WTC11 (cell line): ENCODE results near the gene TCF12. TPM values are rescaled to one million over a fixed set of nuclear protein-coding genes. Genes with fewer than 3 reads are reported as not detected.

Source experiments
- ATAC-seq: fragments of 200-7000 bp; cut with Tn5 transposase; 2 replicates; pipeline ENCODE4 v1.10.0; 2021; ENCODE audit warnings: mild to moderate bottlenecking, moderate library complexity
- CTCF ChIA-PET: fragments of 300-600 bp; sonication (Branson Sonifier 250); formaldehyde crosslinking; loops from one replicate; lab custom pipeline; 2021; ENCODE audit warnings: antibody characterized with exemption; lab: Charles Lee
- POLR2A ChIA-PET: fragments of 350-600 bp; sonication (Branson Sonifier 250); formaldehyde crosslinking; loops from one replicate; lab custom pipeline; 2021; ENCODE audit warnings: antibody characterized with exemption; lab: Charles Lee
- DNase-seq: peaks from one replicate; pipeline ENCODE4 v3.0.0; 2021; ENCODE audit warnings: low spot score
- H3K27ac Mint-ChIP-seq: 2 replicates; pipeline ENCODE4 v1.8.0; 2021; ENCODE audit warnings: mixed read lengths
- H3K27me3 Mint-ChIP-seq: 2 replicates; pipeline ENCODE4 v1.8.0; 2021; ENCODE audit warnings: low read depth, mild to moderate bottlenecking, moderate library complexity, mixed read lengths
- H3K36me3 Mint-ChIP-seq: 2 replicates; pipeline ENCODE4 v1.8.0; 2021; ENCODE audit warnings: mixed read lengths
- H3K4me1 Mint-ChIP-seq: 2 replicates; pipeline ENCODE4 v1.8.0; 2022; ENCODE audit warnings: mixed read lengths
- H3K4me3 Mint-ChIP-seq: 2 replicates; pipeline ENCODE4 v1.8.0; 2021; ENCODE audit warnings: mild to moderate bottlenecking, moderate library complexity, mixed read lengths
- H3K9me3 Mint-ChIP-seq: 2 replicates; pipeline ENCODE4 v1.8.0; 2021; ENCODE audit warnings: mixed read lengths
- CREB1 ChIP-seq: sonication (generic); formaldehyde crosslinking; IDR thresholded peaks from 2 replicates; pipeline ENCODE4 v1.8.0; 2023; ENCODE audit warnings: mild to moderate bottlenecking, missing genetic modification reagents
- FOXK1 ChIP-seq: sonication (generic); formaldehyde crosslinking; IDR thresholded peaks from 2 replicates; pipeline ENCODE4 v1.8.0; 2022; ENCODE audit warnings: mild to moderate bottlenecking, moderate library complexity, missing genetic modification reagents
- HMGA2 ChIP-seq: fragments of 250-450 bp; sonication (Bioruptor Pico); IDR thresholded peaks from 2 replicates; pipeline ENCODE4 v1.4.0; 2021; ENCODE audit warnings: mild to moderate bottlenecking, moderate library complexity
- IRF2 ChIP-seq: sonication (generic); formaldehyde crosslinking; IDR thresholded peaks from 2 replicates; pipeline ENCODE4 v1.8.0; 2022; ENCODE audit warnings: low read depth, missing genetic modification reagents, borderline replicate concordance
- JUN ChIP-seq: sonication (generic); formaldehyde crosslinking; IDR thresholded peaks from 2 replicates; pipeline ENCODE4 v1.8.0; 2023; ENCODE audit warnings: mild to moderate bottlenecking, missing genetic modification reagents
- MXD4 ChIP-seq: fragments of 250-450 bp; sonication (Bioruptor Pico); IDR thresholded peaks from 2 replicates; pipeline ENCODE4 v1.8.0; 2021; ENCODE audit warnings: mild to moderate bottlenecking, moderate library complexity, borderline replicate concordance
- MYBL2 ChIP-seq: sonication (generic); formaldehyde crosslinking; IDR thresholded peaks from 2 replicates; pipeline ENCODE4 v1.8.1; 2023; ENCODE audit warnings: mild to moderate bottlenecking, moderate library complexity, missing genetic modification reagents
- NFATC4 ChIP-seq: fragments of 250-450 bp; sonication (Bioruptor Pico); IDR thresholded peaks from 2 replicates; pipeline ENCODE4 v1.9.0; 2021; ENCODE audit warnings: mild to moderate bottlenecking
- NFYB ChIP-seq: sonication (generic); formaldehyde crosslinking; conservative IDR thresholded peaks from 2 replicates; pipeline ENCODE4 v1.8.0; 2022; ENCODE audit warnings: low read depth, missing genetic modification reagents
- OVOL2 ChIP-seq: fragments of 250-450 bp; sonication (Bioruptor Pico); IDR thresholded peaks from 2 replicates; pipeline ENCODE4 v1.9.0; 2021; ENCODE audit warnings: mild to moderate bottlenecking, borderline replicate concordance
- RORB ChIP-seq: fragments of 250-450 bp; sonication (Bioruptor Pico); IDR thresholded peaks from 2 replicates; pipeline ENCODE4 v1.9.0; 2021; ENCODE audit warnings: mild to moderate bottlenecking
- TP53 ChIP-seq: sonication (generic); formaldehyde crosslinking; IDR thresholded peaks from 2 replicates; pipeline ENCODE4 v1.8.1; 2023; ENCODE audit warnings: mild to moderate bottlenecking, missing genetic modification reagents
- ZNF138 ChIP-seq: sonication (generic); formaldehyde crosslinking; conservative IDR thresholded peaks from 2 replicates; pipeline ENCODE4 v1.8.1; 2022; ENCODE audit warnings: mild to moderate bottlenecking, moderate library complexity, missing genetic modification reagents
- ZNF396 ChIP-seq: fragments of 250-450 bp; sonication (Bioruptor Pico); IDR thresholded peaks from 2 replicates; pipeline ENCODE4 v1.8.0; 2021; ENCODE audit warnings: mild to moderate bottlenecking, moderate library complexity, borderline replicate concordance
- ZNF671 ChIP-seq: fragments of 250-450 bp; sonication (Bioruptor Pico); IDR thresholded peaks from 2 replicates; pipeline ENCODE4 v1.8.0; 2021; ENCODE audit warnings: mild to moderate bottlenecking
- total RNA-seq: library from RNA; stranded (reverse); gene quantifications from 3 replicates; pipeline ENCODE4 v1.2.3, GENCODE V29; 2021
- TF ChIP-seq, protein P1 (sequence below): sonication (generic); formaldehyde crosslinking; IDR thresholded peaks from 2 replicates; pipeline ENCODE4 v1.8.1; 2023; ENCODE audit warnings: mild to moderate bottlenecking, moderate library complexity, missing genetic modification reagents
- TF ChIP-seq, protein P2 (sequence below): fragments of 250-450 bp; sonication (Bioruptor Pico); conservative IDR thresholded peaks from 2 replicates; pipeline ENCODE4 v1.9.0; 2021; ENCODE audit warnings: mild to moderate bottlenecking
- TF ChIP-seq, protein P3 (sequence below): fragments of 250-450 bp; sonication (Bioruptor Pico); IDR thresholded peaks from 2 replicates; pipeline ENCODE4 v2.1.2; 2022; ENCODE audit warnings: mild to moderate bottlenecking, moderate library complexity
- TF ChIP-seq, protein P4 (sequence below): sonication (generic); formaldehyde crosslinking; IDR thresholded peaks from 2 replicates; pipeline ENCODE4 v1.8.1; 2022; ENCODE audit warnings: mild to moderate bottlenecking, moderate library complexity, missing genetic modification reagents
- TF ChIP-seq, protein P5 (sequence below): sonication (generic); formaldehyde crosslinking; IDR thresholded peaks from 2 replicates; pipeline ENCODE4 v1.8.0; 2022; ENCODE audit warnings: missing genetic modification reagents
- TF ChIP-seq, protein P6 (sequence below): sonication (generic); formaldehyde crosslinking; IDR thresholded peaks from 2 replicates; pipeline ENCODE4 v1.8.1; 2023; ENCODE audit warnings: mild to moderate bottlenecking, missing genetic modification reagents, borderline replicate concordance

TCF12 gene
- total RNA-seq, 1 experiment from 2014 or later, result 73.2 TPM

DNA sequence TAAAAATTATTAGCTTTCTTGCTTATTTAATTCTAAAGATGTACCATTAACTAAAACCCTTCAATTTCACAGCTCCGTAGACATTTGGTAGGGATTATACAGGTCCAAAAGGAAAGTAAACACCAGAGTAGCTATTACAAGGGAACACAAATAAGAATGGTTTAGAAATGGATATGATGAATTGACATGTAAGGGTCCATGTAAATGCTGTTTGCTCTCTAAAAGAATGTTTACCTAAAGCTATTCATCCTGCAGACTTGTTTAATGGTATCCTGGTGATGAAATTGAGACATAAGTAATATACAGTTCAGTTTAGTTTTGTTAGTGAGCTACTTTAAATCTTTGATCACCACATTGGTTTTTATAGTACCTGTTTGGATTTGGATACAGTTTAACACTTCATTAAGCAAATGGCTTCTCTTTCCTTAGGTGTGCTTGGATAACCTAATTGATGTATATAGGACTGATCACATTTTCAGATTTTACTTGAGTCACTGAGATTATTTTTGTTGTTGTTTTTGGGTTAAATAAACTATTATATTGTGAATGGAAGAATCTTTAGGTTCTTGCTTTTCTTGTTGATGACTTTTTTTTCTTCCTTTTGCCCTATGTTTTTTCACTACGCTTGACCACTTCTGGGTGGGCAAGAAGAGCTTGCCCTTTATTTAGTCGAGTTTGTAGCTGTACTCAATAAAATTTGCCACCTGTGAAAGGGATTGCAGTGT lies 115.4 kb downstream of the TCF12 start:
- ATAC-seq, result no peak
- CTCF ChIA-PET, result no interaction called here
- no peaks in the 10 kb centered on the region for H3K27me3 Mint-ChIP-seq
- peaks cover 61% of the 10 kb centered on the region for H3K4me1 Mint-ChIP-seq
- no peaks in the 10 kb centered on the region for H3K9me3 Mint-ChIP-seq
- no peak overlapping the region; the same call in 1 of the 2 replicates for H3K27ac Mint-ChIP-seq
- POLR2A ChIA-PET, result no interaction called here
- TF ChIP-seq NFYB (CRISPR knock-in tag), result no peak
- TF ChIP-seq FOXK1 (CRISPR knock-in tag), result no peak
- TF ChIP-seq ZNF138 (CRISPR knock-in tag), result no peak
- no peak for TF ChIP-seq TP53 (CRISPR knock-in tag)
- no peak for TF ChIP-seq RORB
- TF ChIP-seq, protein P1, sequence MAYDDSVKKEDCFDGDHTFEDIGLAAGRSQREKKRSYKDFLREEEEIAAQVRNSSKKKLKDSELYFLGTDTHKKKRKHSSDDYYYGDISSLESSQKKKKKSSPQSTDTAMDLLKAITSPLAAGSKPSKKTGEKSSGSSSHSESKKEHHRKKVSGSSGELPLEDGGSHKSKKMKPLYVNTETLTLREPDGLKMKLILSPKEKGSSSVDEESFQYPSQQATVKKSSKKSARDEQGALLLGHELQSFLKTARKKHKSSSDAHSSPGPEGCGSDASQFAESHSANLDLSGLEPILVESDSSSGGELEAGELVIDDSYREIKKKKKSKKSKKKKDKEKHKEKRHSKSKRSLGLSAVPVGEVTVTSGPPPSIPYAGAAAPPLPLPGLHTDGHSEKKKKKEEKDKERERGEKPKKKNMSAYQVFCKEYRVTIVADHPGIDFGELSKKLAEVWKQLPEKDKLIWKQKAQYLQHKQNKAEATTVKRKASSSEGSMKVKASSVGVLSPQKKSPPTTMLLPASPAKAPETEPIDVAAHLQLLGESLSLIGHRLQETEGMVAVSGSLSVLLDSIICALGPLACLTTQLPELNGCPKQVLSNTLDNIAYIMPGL (CRISPR knock-in tag), result no peak
- TF ChIP-seq, protein P2, sequence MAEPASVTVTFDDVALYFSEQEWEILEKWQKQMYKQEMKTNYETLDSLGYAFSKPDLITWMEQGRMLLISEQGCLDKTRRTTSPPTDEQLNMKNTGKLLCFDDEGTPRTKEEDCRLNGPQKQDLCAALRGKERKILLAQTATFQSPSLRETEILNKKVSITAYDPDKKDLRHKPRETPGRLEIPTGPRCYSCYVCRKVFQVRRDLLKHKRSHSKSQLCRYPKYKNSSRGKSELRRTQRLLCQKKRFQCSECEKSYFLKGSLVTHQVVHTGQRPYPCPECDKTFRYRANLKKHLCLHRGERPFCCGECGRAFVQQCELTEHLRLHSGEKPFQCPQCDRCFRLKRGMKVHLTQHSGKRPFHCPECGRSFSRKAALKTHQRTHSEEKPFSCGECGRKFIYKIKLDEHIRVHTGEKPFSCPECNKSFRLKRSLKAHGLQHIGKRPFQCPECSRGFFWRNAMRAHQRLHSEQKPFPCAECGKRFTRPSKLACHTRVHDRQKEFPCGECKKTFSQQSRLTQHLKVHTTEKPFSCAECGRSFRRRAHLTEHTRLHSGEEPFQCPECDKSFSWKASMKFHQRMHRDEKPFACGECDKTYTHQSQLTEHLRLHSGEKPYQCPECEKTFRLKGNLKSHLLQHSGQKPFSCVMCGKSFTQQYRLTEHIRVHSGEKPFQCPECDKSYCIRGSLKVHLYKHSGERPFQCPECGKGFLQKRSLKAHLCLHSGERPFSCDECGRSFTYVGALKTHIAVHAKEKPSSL (CRISPR knock-in tag), result no peak
- TF ChIP-seq CREB1 (CRISPR knock-in tag), result no peak
- TF ChIP-seq MXD4 (CRISPR knock-in tag), result no peak
- TF ChIP-seq, protein P3, sequence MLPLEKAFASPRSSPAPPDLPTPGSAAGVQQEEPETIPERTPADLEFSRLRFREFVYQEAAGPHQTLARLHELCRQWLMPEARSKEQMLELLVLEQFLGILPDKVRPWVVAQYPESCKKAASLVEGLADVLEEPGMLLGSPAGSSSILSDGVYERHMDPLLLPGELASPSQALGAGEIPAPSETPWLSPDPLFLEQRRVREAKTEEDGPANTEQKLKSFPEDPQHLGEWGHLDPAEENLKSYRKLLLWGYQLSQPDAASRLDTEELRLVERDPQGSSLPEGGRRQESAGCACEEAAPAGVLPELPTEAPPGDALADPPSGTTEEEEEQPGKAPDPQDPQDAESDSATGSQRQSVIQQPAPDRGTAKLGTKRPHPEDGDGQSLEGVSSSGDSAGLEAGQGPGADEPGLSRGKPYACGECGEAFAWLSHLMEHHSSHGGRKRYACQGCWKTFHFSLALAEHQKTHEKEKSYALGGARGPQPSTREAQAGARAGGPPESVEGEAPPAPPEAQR, result no peak
- no peak for TF ChIP-seq NFATC4
- TF ChIP-seq, protein P4, sequence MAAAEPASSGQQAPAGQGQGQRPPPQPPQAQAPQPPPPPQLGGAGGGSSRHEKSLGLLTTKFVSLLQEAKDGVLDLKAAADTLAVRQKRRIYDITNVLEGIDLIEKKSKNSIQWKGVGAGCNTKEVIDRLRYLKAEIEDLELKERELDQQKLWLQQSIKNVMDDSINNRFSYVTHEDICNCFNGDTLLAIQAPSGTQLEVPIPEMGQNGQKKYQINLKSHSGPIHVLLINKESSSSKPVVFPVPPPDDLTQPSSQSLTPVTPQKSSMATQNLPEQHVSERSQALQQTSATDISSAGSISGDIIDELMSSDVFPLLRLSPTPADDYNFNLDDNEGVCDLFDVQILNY (CRISPR knock-in tag), result no peak
- no peak for TF ChIP-seq OVOL2
- H3K36me3 Mint-ChIP-seq, result no peaks in the 10 kb centered on the region
- no peak for DNase-seq
- no peak overlapping the region for H3K4me3 Mint-ChIP-seq

DNA sequence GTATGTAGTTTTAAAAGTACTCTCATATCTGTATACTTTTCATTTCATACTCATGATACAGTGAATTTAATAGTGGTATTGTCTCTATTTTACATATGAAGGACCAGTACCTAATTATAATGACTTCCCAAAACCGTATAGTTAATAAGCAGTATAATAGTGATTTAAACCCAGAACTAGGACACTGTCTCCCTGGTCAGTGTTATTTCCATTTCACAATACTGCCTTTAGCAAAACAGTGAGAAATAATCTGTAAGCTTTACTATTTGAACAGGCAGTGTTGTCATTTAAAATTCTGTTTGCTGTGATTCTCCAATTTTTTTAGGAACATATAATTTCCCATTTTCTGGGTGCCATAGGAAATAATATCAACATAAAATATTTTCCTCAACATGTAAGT lies 116.2 kb downstream of the TCF12 start:
- Mint-ChIP-seq H3K36me3 (no peaks in the 10 kb centered on the region), H3K4me1 (peaks cover 68% of the 10 kb centered on the region), H3K27me3 (no peaks in the 10 kb centered on the region), H3K27ac (no peak overlapping the region), H3K9me3 (no peaks in the 10 kb centered on the region), H3K4me3 (no peak overlapping the region)
- DNase-seq, result no peak
- ChIA-PET CTCF (interaction anchor here (1.2 kb wide), 1 partner anchor 10 kb away, joined by 4 read pairs; no protein-coding TSS in a partner anchor), POLR2A (no interaction called here)
- TF ChIP-seq, protein P5, sequence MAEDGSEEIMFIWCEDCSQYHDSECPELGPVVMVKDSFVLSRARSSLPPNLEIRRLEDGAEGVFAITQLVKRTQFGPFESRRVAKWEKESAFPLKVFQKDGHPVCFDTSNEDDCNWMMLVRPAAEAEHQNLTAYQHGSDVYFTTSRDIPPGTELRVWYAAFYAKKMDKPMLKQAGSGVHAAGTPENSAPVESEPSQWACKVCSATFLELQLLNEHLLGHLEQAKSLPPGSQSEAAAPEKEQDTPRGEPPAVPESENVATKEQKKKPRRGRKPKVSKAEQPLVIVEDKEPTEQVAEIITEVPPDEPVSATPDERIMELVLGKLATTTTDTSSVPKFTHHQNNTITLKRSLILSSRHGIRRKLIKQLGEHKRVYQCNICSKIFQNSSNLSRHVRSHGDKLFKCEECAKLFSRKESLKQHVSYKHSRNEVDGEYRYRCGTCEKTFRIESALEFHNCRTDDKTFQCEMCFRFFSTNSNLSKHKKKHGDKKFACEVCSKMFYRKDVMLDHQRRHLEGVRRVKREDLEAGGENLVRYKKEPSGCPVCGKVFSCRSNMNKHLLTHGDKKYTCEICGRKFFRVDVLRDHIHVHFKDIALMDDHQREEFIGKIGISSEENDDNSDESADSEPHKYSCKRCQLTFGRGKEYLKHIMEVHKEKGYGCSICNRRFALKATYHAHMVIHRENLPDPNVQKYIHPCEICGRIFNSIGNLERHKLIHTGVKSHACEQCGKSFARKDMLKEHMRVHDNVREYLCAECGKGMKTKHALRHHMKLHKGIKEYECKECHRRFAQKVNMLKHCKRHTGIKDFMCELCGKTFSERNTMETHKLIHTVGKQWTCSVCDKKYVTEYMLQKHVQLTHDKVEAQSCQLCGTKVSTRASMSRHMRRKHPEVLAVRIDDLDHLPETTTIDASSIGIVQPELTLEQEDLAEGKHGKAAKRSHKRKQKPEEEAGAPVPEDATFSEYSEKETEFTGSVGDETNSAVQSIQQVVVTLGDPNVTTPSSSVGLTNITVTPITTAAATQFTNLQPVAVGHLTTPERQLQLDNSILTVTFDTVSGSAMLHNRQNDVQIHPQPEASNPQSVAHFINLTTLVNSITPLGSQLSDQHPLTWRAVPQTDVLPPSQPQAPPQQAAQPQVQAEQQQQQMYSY (CRISPR knock-in tag), result no peak
- no peak for TF ChIP-seq MYBL2 (CRISPR knock-in tag)
- no peak for TF ChIP-seq ZNF396 (CRISPR knock-in tag)
- TF ChIP-seq, protein P6, sequence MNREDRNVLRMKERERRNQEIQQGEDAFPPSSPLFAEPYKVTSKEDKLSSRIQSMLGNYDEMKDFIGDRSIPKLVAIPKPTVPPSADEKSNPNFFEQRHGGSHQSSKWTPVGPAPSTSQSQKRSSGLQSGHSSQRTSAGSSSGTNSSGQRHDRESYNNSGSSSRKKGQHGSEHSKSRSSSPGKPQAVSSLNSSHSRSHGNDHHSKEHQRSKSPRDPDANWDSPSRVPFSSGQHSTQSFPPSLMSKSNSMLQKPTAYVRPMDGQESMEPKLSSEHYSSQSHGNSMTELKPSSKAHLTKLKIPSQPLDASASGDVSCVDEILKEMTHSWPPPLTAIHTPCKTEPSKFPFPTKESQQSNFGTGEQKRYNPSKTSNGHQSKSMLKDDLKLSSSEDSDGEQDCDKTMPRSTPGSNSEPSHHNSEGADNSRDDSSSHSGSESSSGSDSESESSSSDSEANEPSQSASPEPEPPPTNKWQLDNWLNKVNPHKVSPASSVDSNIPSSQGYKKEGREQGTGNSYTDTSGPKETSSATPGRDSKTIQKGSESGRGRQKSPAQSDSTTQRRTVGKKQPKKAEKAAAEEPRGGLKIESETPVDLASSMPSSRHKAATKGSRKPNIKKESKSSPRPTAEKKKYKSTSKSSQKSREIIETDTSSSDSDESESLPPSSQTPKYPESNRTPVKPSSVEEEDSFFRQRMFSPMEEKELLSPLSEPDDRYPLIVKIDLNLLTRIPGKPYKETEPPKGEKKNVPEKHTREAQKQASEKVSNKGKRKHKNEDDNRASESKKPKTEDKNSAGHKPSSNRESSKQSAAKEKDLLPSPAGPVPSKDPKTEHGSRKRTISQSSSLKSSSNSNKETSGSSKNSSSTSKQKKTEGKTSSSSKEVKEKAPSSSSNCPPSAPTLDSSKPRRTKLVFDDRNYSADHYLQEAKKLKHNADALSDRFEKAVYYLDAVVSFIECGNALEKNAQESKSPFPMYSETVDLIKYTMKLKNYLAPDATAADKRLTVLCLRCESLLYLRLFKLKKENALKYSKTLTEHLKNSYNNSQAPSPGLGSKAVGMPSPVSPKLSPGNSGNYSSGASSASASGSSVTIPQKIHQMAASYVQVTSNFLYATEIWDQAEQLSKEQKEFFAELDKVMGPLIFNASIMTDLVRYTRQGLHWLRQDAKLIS (CRISPR knock-in tag), result no peak
- TF ChIP-seq HMGA2, result no peak
- no peak for TF ChIP-seq OVOL2
- TF ChIP-seq IRF2 (CRISPR knock-in tag), result no peak
- TF ChIP-seq ZNF671 (CRISPR knock-in tag), result no peak
- no peak for TF ChIP-seq JUN (CRISPR knock-in tag)
- ATAC-seq, result no peak
